GM19455 (cell line): ENCODE results near the gene SMARCC1.

Experiments
- ATAC-seq: cut with Tn5 transposase; IDR thresholded peaks from one replicate; pipeline ENCODE4 v1.9.1; 2021; ENCODE audit not compliant: unreplicated experiment

SMARCC1 gene

GRCh38 chr3:47636921-47637320 lies 144.8 kb downstream of the SMARCC1 start:
- ATAC-seq, result no peak

DNA sequence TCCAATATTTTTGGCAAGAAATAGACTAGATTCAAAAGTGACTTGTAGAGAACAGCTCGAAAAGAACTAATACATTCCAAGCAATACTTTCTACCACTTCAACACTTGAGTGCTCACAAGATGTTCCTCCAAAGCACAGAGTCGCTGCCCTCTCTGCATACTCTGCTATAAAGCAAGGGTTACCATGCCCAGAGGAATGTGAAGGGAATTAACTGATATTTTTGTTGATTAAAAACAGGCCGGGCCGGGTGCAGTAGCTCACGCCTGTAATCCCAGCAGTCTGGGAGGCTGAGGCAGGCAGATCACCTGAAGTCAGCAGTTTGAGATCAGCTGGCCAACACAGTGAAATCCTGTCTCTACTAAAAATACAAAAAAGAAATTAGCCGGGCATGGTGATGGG lies 145.5 kb downstream of the SMARCC1 start:
- ATAC-seq, result no peak

DNA sequence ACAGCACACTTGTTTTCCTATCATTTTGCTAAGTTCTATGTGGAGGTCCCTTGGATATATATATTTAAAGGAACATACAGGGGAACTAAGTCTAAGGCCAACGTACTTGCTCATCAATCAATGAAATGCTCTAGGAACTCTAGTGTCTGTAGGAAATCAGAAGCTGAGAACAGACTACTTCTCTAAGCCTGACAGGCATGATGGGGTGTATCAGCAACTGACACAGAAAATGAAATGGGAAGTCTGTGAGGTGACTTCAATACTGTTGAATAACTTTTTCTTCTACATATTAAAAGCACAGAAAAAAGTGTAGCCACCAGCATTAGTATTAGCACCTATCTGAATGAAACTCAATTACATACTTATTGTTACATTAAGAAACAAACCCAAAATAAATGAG lies 146.2 kb downstream of the SMARCC1 start:
- ATAC-seq, result no peak

DNA sequence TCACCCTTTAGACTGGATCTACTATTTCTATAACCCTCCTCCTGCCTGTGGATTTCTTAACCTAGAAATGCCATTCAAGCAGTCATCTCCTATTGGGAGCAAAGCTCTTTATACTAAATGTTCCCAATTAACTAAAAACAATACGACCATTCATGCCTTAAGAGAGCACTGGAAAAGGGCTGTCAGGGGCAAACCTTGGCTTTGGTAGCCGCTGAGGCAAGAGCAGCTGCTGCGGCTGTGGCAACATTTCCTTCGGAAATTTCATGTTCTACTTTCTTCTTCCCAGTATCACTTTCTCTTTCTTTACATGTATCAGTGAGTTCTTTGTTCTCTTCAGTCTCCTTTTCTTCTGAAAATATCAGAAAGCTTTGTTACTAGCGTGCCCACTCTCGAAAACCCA lies 146.7 kb downstream of the SMARCC1 start:
- no peak for ATAC-seq

- ATAC-seq, result no peak
Observed at GRCh38 chr3:47630810-47631209, 150.9 kb downstream of the SMARCC1 start.

DNA sequence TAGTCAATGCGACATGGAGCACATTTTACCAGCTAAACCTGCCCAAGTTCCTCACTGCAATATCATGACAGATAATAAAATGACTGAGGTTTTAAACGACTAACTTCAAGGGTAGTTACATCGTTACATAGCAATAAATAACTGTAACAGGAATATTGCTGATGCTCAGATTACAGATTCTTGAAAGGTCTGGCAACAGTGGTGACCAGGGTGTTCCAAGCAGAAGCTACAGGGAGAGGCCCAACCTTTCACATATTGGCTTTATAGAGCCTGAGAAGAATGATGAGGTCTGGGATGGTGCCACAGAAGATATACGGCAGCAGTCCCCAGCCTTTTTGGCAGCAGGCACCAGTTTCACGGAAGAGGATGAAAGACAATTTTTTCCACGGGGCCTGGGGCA lies 151.9 kb downstream of the SMARCC1 start:
- ATAC-seq, result no peak

DNA sequence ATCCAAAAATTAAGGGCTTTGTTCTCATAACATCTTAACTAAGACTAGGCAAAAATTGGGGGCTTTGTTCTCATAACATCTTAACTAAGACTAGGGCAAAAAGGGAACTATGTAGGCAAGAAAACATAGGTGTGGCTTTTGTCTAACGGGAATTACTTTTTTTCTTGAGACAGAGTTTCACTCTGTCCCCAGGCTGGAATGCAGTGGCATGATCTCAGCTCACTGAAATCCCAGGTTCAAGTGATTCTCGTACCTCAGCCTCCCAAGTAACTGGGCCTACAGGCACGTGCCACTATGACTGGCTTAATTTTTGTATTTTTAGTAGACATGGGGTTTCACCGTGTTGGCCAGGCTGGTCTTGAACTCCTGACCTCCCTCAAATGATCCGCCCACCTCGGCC lies 153.3 kb downstream of the SMARCC1 start:
- no peak for ATAC-seq

GRCh38 chr3:47622671-47623461 lies 158.8 kb downstream of the SMARCC1 start:
- ATAC-seq, result no peak

DNA sequence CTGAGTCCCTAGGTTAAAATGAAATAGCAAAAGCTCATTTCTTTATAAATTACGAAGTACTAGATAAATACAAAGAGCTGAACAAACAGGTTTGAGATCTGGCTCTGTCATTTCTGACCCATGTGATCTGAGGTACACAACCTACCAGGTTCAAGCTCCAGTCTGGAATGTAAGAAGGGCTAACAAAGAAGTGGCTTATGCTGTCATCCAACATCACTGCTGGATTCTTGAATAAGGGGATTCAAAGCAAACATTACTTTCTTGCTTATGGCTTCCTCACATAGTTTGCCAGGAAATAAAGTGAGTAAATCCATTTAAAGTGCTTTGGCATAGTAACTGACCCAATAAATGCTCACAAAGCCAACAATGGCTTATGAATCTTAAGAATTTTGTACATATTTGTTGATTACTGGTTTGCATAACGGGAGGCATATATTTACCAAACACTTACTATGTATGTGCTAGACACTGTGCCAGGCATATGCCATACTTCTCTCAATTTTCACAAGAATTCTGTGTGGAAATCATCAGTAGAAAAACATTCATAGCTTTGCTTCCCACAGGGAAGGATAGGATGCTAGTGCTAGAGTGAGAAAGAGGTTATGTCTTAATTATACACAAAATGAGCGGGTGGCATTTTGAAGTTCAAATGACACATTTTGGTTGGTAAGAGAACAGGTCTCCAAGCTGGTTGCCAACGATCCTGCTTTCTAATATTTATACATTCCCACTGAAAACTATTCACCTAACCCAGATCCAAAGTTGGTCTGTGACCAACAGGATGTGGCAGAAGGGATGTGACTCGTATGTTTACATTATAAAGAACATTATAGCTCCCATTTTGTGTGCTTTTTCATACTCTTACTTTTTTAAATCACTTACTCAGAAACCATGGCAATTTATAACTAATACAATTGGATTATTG lies 164.3 kb downstream of the SMARCC1 start:
- ATAC-seq, result no peak

DNA sequence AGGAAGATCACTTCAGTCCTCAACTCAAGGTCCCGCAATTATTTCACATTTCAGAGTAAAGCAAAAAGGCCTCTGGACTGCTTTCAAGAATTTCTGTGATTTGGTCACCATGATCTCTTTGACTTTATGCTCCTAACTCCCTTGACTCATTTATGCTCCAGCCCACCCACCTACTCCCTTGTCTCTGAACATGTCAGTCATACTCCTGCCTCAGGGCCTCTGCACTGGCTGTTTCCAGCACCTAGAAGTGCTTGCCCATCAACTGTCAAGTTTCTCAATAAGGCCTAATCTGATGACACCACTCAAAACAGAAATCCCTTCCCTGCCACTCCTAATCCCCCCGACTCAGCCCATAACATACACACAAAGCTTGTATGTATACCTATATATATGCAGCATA lies 166.9 kb downstream of the SMARCC1 start:
- ATAC-seq, result no peak

DNA sequence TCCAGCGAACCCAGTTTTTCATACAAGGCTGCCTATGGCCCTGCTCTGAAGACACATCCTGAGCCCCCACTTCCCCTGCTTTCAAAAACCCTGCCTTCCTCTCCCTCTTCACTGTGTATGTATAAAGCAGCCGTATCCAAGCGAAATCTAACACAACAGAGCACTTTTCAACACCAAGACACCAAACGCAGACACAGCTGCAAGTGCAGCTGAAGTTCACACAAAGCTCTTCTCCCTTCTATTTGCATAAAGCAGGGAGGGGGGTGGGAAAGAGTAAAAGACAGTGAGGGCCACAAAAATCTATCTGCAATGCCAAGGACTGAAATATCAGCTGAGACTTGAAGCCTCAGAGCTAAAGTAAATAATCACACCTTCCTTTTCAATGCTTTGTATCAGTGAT lies 168.0 kb downstream of the SMARCC1 start:
- ATAC-seq, result no peak

DNA sequence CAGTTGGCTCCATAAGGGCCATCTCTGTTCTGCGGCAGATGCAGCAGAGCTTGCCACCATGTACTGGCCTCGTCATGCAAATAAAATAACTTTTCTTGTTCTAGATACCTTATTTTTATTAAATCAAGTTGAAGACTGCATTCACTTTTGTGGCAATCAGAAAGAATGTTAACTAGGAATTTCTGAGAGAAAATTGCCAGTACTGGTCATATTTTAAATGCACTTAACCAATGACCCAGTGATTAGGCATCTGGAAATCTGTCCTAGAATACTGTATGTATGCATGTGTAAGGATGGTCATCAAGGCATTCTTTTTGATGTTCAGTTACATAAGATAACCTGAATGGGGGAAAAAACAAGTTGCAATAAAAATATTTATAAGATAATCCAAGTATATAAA lies 168.8 kb downstream of the SMARCC1 start:
- no peak for ATAC-seq

- ATAC-seq, result no peak
Observed at GRCh38 chr3:47612178-47612577, 169.5 kb downstream of the SMARCC1 start.

- ATAC-seq, result no peak
Observed at GRCh38 chr3:47611576-47611975, 170.1 kb downstream of the SMARCC1 start.

GRCh38 chr3:47610583-47610982 lies 171.1 kb downstream of the SMARCC1 start:
- ATAC-seq, result no peak

GRCh38 chr3:47607335-47607734 lies 174.4 kb downstream of the SMARCC1 start:
- ATAC-seq, result no peak

DNA sequence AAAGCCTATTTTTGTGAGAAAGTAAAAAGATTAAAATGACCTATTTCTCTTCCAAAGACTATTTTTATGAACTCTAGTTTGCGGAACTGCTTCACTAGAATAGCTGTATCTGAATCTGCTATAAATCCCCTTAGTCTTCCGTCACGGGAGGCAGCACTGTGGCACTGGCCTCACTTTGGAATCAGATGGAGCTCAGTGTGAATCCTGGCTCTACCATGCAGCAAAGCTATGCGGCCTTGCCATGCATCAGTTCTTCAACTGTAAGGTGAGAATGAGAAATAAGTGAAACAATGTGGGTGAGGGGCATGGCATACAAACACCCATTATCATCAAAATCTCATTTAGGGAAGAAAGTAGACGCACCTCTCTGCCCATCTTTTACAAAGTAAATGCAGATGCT lies 175.5 kb downstream of the SMARCC1 start:
- ATAC-seq, result no peak

- no peak for ATAC-seq
Observed at GRCh38 chr3:47605652-47606051, 176.0 kb downstream of the SMARCC1 start.

DNA sequence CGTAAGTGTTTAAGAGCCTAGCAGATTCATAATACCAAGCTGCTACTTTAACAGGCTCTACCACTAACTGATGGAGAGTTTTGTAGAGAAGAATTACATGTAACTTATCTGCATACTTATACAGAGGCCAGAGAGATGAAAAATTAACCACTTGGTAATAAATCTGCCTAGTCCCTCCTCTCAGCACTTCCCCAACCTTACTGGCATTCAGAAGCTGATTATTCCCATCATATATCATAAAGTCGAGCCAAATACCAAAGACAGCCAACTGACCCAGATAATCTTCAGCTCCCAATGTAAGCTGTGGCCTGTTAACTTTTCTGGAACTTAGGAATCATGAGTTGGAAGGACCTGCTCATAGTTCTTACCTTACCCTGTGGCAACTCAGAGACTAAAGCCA lies 177.5 kb downstream of the SMARCC1 start:
- no peak for ATAC-seq

DNA sequence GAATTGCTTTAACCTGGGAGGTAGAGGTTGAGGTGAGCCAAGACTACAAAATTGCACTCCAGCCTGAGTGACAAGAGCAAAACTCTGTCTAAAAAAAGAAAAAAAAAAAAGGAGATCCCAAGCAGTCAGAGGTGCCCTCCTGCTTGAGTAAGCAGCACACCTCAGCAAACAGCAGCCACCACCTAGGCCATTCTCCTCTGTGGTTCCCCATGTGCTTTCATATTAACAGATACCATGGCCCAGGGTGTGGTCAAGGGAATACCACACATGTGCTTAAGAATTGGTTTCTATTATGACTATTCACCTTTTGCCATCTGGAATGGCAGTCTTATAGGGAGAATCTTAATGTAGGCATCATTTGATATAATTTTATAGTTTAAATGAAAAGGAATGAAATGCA lies 178.4 kb downstream of the SMARCC1 start:
- ATAC-seq, result no peak

GRCh38 chr3:47601281-47601680 lies 180.4 kb downstream of the SMARCC1 start:
- no peak for ATAC-seq

- no peak for ATAC-seq
Observed at GRCh38 chr3:47594792-47595191, 186.9 kb downstream of the SMARCC1 start.
